ENCODE results near the gene AFF3. TPM values are rescaled to one million over a fixed set of nuclear protein-coding genes. Genes with fewer than 3 reads are reported as not detected.

The AFF3 gene
- total RNA-seq, 4 donors from 2014 or later, result 5.3 to 216 (median 12.5) TPM

DNA sequence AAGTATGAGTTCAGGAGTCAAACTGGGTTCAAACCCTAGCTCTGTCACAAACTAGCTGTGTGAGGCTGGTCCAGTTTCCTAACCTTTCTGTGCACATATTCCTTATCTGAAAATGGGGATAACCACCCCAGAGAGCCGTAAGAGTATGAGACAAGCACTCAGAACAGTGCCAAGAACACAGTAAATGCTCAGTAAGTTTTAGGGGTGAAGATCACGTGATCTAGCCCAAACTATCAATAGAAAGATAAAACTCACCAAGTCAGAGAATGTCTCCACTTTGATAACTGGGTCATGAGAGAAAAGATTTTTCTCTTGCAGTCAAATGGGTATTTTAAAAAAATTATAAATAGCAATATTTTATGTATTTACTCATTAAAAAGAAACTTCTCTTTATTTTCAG lies 433.2 kb downstream of the AFF3 start:
- Histone ChIP-seq H3K4me3 (no peak overlapping the region), H3K9me3 (no peaks in the 10 kb centered on the region), H3K36me3 (no peaks in the 10 kb centered on the region), H3K4me1 (peaks cover 0 to 5% (median 0%) of the 10 kb centered on the region in 4 donors), H3K27me3 (no peaks in the 10 kb centered on the region), H3K27ac (no peak overlapping the region)
- DNase-seq, result no peak
- no peak for TF ChIP-seq POLR2A (IDR thresholded peaks at IDR 0.05)
- TF ChIP-seq, protein P1, sequence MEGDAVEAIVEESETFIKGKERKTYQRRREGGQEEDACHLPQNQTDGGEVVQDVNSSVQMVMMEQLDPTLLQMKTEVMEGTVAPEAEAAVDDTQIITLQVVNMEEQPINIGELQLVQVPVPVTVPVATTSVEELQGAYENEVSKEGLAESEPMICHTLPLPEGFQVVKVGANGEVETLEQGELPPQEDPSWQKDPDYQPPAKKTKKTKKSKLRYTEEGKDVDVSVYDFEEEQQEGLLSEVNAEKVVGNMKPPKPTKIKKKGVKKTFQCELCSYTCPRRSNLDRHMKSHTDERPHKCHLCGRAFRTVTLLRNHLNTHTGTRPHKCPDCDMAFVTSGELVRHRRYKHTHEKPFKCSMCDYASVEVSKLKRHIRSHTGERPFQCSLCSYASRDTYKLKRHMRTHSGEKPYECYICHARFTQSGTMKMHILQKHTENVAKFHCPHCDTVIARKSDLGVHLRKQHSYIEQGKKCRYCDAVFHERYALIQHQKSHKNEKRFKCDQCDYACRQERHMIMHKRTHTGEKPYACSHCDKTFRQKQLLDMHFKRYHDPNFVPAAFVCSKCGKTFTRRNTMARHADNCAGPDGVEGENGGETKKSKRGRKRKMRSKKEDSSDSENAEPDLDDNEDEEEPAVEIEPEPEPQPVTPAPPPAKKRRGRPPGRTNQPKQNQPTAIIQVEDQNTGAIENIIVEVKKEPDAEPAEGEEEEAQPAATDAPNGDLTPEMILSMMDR (IDR thresholded peaks at IDR 0.05), result no peak

DNA sequence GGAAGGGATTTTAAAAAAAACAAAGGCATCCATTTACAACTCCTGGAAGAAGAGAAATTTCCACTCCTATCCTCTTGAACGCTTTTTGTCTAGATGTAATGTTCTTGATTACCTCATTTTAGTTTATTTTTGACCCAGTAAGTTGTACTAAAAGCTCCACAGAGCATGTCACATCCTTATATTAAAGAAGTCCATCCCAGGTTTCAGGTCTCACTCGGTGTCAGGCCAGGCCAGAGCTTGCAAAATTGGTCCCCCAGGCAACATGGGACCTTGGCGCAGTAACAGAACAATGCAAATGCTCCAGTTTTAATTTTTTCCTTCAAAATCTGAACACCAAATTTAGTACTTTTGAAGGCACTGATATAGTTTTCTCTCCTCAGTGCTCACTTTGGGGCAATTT lies 434.2 kb downstream of the AFF3 start:
- H3K27ac ChIP-seq, result no peak overlapping the region
- no peak for DNase-seq
- H3K4me1 ChIP-seq, result peaks cover 0 to 5% (median 0%) of the 10 kb centered on the region in 4 donors
- no peak for TF ChIP-seq POLR2A (IDR thresholded peaks at IDR 0.05)
- TF ChIP-seq, protein P1 (IDR thresholded peaks at IDR 0.05), result no peak
- no peaks in the 10 kb centered on the region for H3K36me3 ChIP-seq
- no peaks in the 10 kb centered on the region for H3K9me3 ChIP-seq
- no peaks in the 10 kb centered on the region for H3K27me3 ChIP-seq
- no peak overlapping the region for H3K4me3 ChIP-seq

DNA sequence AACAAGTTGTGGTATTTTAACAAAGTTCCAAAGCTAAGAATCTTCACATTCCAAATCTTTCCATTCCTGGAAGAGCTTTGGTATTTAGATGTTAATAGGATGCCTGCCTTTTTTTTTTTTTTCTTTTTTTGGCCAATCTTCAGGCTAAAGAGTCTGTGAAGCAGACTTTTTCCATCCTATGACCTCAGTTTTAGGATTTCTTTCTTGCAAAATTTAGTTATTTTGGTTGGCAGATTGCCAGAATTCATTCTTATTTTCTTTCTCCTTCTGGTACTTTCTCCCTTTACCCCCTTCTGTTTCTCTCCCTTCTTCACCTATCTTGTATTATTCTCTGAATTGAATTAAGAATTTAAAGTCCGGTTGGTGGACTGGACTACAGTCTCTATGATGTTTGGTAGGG lies 434.8 kb downstream of the AFF3 start:
- no peak overlapping the region for H3K4me3 ChIP-seq
- no peaks in the 10 kb centered on the region for H3K9me3 ChIP-seq
- H3K36me3 ChIP-seq, result no peaks in the 10 kb centered on the region
- no peak for DNase-seq
- no peak for TF ChIP-seq POLR2A (IDR thresholded peaks at IDR 0.05)
- TF ChIP-seq, protein P1 (IDR thresholded peaks at IDR 0.05), result no peak
- peaks cover 0 to 5% (median 0%) of the 10 kb centered on the region in 4 donors for H3K4me1 ChIP-seq
- no peaks in the 10 kb centered on the region for H3K27me3 ChIP-seq
- no peak overlapping the region for H3K27ac ChIP-seq

DNA sequence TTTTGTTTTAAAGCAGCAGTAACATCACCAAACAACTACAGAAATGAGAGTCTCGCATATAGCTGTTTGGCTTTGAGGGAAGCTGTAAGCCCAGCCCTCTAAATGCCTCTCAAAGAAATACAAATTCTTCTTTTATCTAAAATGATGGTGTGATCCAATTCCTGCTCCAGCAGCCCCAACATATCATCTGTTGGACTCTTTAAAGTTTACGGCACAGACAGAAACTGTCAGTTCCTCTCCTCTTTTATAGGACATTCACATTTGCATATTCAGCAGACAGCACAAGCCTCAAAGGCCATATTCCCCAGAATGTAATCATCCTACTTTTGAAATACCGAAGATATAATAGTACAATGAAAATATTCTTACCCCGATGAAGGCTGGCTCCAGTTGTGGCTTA lies 435.7 kb downstream of the AFF3 start:
- H3K36me3 ChIP-seq, result no peaks in the 10 kb centered on the region
- no peaks in the 10 kb centered on the region for H3K27me3 ChIP-seq
- DNase-seq, result no peak
- H3K4me1 ChIP-seq, result peaks cover 0 to 5% (median 0%) of the 10 kb centered on the region in 4 donors
- no peak overlapping the region for H3K27ac ChIP-seq
- TF ChIP-seq POLR2A (IDR thresholded peaks at IDR 0.05), result no peak
- TF ChIP-seq, protein P1 (IDR thresholded peaks at IDR 0.05), result no peak
- no peaks in the 10 kb centered on the region for H3K9me3 ChIP-seq
- no peak overlapping the region for H3K4me3 ChIP-seq

DNA sequence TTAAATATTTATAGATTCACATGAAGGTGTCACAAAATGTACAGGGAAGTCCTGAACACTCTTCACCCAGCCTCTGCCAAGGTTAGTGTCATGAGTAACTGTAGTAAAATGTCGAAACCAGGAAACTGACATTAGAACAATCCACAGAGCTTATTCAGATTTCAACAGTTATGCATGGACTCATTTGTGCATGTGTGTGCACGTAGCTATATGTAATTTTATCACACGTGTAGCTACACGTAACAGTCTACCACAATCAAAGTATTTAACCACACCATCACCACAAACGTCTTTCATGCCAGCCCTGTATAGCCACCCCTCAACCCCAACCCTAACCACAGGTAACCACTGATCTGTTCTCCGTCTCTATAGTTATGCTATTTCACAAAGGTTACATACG lies 440.9 kb downstream of the AFF3 start:
- Histone ChIP-seq H3K27ac (no peak overlapping the region), H3K36me3 (no peaks in the 10 kb centered on the region), H3K4me3 (no peak overlapping the region), H3K27me3 (no peaks in the 10 kb centered on the region), H3K4me1 (no peaks in the 10 kb centered on the region), H3K9me3 (peaks cover 0 to 2% (median 0%) of the 10 kb centered on the region in 4 donors)
- TF ChIP-seq, protein P1 (IDR thresholded peaks at IDR 0.05), result no peak
- TF ChIP-seq POLR2A (IDR thresholded peaks at IDR 0.05), result no peak
- DNase-seq, result no peak
